PC-3 (cell line): ENCODE results near the gene VPS8. TPM values are rescaled to one million over a fixed set of nuclear protein-coding genes. Genes with fewer than 3 reads are reported as not detected.

Experiments used
- ATAC-seq: fragments of 200-7000 bp; cut with Tn5 transposase; 2 replicates; pipeline ENCODE4 v1.9.1; 2020; ENCODE audit warnings: mild to moderate bottlenecking, moderate library complexity
- BruUV-seq: library from RNA; stranded (reverse); fragments of 400-500 nt; replicated peaks from 2 replicates; lab custom pipeline; 2021; lab: Mats Ljungman, UMichigan
- CTCF ChIA-PET: fragments of 300-600 bp; sonication (Branson Sonifier 250); formaldehyde crosslinking; loops from one replicate; lab custom pipeline; 2022; ENCODE audit warnings: antibody characterized with exemption; lab: Charles Lee
- POLR2A ChIA-PET: fragments of 300-600 bp; sonication (Branson Sonifier 250); formaldehyde crosslinking; loops from one replicate; lab custom pipeline; 2022; ENCODE audit warnings: antibody characterized with exemption; ENCODE audit not compliant: unreplicated experiment; lab: Charles Lee
- DNase-seq: peaks from one replicate; pipeline ENCODE4 v3.0.0-alpha.2; 2015
- H2AFZ ChIP-seq: fragments of 300-600 bp; sonication (generic); 2 replicates; pipeline ENCODE4 v1.6.0; 2016; ENCODE audit warnings: antibody characterized with exemption, low read length
- H3F3A ChIP-seq: fragments of 300-600 bp; sonication (generic); one replicate; pipeline ENCODE4 v1.6.0; 2017; ENCODE audit warnings: antibody characterized with exemption, low read length, control low read depth, mild to moderate bottlenecking; ENCODE audit not compliant: unreplicated experiment
- H3K27ac ChIP-seq: fragments of 300-600 bp; sonication (generic); 2 replicates; pipeline ENCODE4 v1.5.1; 2016; ENCODE audit warnings: mild to moderate bottlenecking, low read length
- H3K27me3 ChIP-seq: fragments of 300-600 bp; sonication (generic); 2 replicates; pipeline ENCODE4 v1.6.1; 2016; ENCODE audit warnings: low read length, mixed read lengths
- H3K36me3 ChIP-seq: fragments of 300-600 bp; sonication (generic); 2 replicates; pipeline ENCODE4 v1.6.1; 2016; ENCODE audit warnings: low read depth, mixed run types, low read length, mixed read lengths
- H3K4me1 ChIP-seq: fragments of 300-600 bp; sonication (generic); 2 replicates; pipeline ENCODE4 v1.5.1; 2016; ENCODE audit warnings: low read length; ENCODE audit not compliant: insufficient read depth
- H3K4me2 ChIP-seq: fragments of 300-600 bp; sonication (generic); 2 replicates; pipeline ENCODE4 v1.6.0; 2016; ENCODE audit warnings: low read length
- H3K4me3 ChIP-seq: fragments of 300-600 bp; sonication (generic); 2 replicates; pipeline ENCODE4 v1.5.1; 2016; ENCODE audit warnings: mild to moderate bottlenecking, low read length, mixed read lengths
- H3K79me2 ChIP-seq: fragments of 300-600 bp; sonication (generic); 2 replicates; pipeline ENCODE4 v1.6.1; 2017; ENCODE audit warnings: low read length, mixed read lengths
- H3K9ac ChIP-seq: fragments of 300-600 bp; sonication (generic); 2 replicates; pipeline ENCODE4 v1.6.0; 2016; ENCODE audit warnings: mild to moderate bottlenecking, low read length
- H3K9me2 ChIP-seq: fragments of 300-600 bp; sonication (generic); replicated peaks from 2 replicates; pipeline ENCODE4 v1.6.1; 2016; ENCODE audit warnings: mixed run types, low read length, mixed read lengths
- H3K9me3 ChIP-seq: fragments of 300-600 bp; sonication (generic); 2 replicates; pipeline ENCODE4 v1.6.1; 2016; ENCODE audit warnings: low read length, mixed read lengths
- H4K20me1 ChIP-seq: fragments of 300-600 bp; sonication (generic); 2 replicates; pipeline ENCODE4 v1.6.1; 2016; ENCODE audit warnings: low read length, mixed read lengths
- EZH2 ChIP-seq: fragments of 300-600 bp; sonication (generic); IDR thresholded peaks from one replicate; pipeline ENCODE4 v1.6.1; 2017; ENCODE audit warnings: antibody characterized with exemption, mild to moderate bottlenecking, low read length; ENCODE audit not compliant: unreplicated experiment
- EZH2phosphoT487 ChIP-seq: fragments of 300-600 bp; sonication (generic); IDR thresholded peaks from 2 replicates; pipeline ENCODE4 v1.6.1; 2018; ENCODE audit warnings: mild to moderate bottlenecking, antibody characterized with exemption, low read length, borderline replicate concordance
- intact Hi-C: fragments of 100-400 bp; cut with micrococcal nuclease; formaldehyde crosslinking; loops from 2 replicates; pipeline ENCODE4 v1.9.0; 2023
- total RNA-seq: library from RNA; depleted of rRNA; stranded (reverse); fragments of >200 nt; gene quantifications from 2 replicates; pipeline ENCODE4 v1.2.3, GENCODE V29; 2014
- TF ChIP-seq, protein P1 (sequence below): fragments of 300-600 bp; sonication (generic); conservative IDR thresholded peaks from 2 replicates; pipeline ENCODE4 v1.5.1; 2017; ENCODE audit warnings: antibody characterized with exemption, low read depth, mild to moderate bottlenecking, low read length

Gene VPS8
- total RNA-seq, 1 experiment from 2014 or later: 38.0 TPM

- ATAC-seq: no peak
- Histone ChIP-seq H3K27me3 (no peaks in the 10 kb centered on the region), H2AFZ (no peak overlapping the region), H4K20me1 (no peaks in the 10 kb centered on the region), H3K9ac (no peak overlapping the region), H3F3A (no peaks in the 10 kb centered on the region), H3K4me3 (no peak overlapping the region), H3K4me2 (no peak overlapping the region), H3K27ac (no peak overlapping the region), H3K9me3 (no peaks in the 10 kb centered on the region), H3K79me2 (no peaks in the 10 kb centered on the region), H3K4me1 (no peaks in the 10 kb centered on the region), H3K9me2 (no peaks in the 10 kb centered on the region), H3K36me3 (peaks cover 6% of the 10 kb centered on the region)
- DNase-seq: no peak
- intact Hi-C loops: no loop called here
- TF ChIP-seq EZH2phosphoT487 (no peak), EZH2 (no peak)
- TF ChIP-seq, protein P1, sequence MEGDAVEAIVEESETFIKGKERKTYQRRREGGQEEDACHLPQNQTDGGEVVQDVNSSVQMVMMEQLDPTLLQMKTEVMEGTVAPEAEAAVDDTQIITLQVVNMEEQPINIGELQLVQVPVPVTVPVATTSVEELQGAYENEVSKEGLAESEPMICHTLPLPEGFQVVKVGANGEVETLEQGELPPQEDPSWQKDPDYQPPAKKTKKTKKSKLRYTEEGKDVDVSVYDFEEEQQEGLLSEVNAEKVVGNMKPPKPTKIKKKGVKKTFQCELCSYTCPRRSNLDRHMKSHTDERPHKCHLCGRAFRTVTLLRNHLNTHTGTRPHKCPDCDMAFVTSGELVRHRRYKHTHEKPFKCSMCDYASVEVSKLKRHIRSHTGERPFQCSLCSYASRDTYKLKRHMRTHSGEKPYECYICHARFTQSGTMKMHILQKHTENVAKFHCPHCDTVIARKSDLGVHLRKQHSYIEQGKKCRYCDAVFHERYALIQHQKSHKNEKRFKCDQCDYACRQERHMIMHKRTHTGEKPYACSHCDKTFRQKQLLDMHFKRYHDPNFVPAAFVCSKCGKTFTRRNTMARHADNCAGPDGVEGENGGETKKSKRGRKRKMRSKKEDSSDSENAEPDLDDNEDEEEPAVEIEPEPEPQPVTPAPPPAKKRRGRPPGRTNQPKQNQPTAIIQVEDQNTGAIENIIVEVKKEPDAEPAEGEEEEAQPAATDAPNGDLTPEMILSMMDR: no peak
- CTCF ChIA-PET: no interaction called here
- BruUV-seq: no TSS peak
- POLR2A ChIA-PET: no interaction called here
These were observed 237.7 kb downstream of the VPS8 start for GRCh38 chr3:185049710-185050109.

- TF ChIP-seq, protein P1: no peak
- no peak for TF ChIP-seq EZH2
- TF ChIP-seq EZH2phosphoT487: no peak
- Histone ChIP-seq H3K4me3 (no peak overlapping the region), H3K4me2 (no peak overlapping the region), H3K36me3 (peaks cover 12% of the 10 kb centered on the region), H3K9me3 (no peaks in the 10 kb centered on the region), H2AFZ (no peak overlapping the region), H3K79me2 (no peaks in the 10 kb centered on the region), H3F3A (no peaks in the 10 kb centered on the region), H3K27me3 (no peaks in the 10 kb centered on the region), H3K27ac (no peak overlapping the region), H3K9me2 (no peaks in the 10 kb centered on the region), H4K20me1 (no peaks in the 10 kb centered on the region), H3K9ac (no peak overlapping the region), H3K4me1 (no peaks in the 10 kb centered on the region)
- ChIA-PET CTCF (no interaction called here), POLR2A (no interaction called here)
- intact Hi-C loops: no loop called here
- no peak for DNase-seq
- no peak for ATAC-seq
- no TSS peak for BruUV-seq
These were observed 239.8 kb downstream of the VPS8 start for GRCh38 chr3:185051801-185052200.

DNA sequence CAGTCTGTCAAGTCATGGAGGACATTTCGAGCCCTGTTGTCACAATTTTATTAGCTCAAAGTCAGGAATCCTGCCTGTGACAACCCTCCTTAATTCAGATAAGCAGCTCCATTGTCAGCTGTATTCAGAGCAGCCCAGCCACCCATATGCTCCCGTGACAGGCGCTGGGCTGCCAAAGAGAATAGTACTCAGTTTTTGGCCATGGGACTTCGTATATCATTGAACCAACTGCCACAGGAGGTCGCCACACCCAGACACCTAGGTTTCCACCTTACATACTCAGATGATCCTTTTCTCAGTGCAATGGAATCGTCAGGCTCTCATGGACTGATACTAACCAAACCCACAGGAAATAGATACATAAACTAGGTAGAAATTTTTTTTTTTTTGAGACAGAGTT lies 240.7 kb downstream of the VPS8 start:
- TF ChIP-seq, protein P1: no peak
- Histone ChIP-seq H3K4me1 (no peaks in the 10 kb centered on the region), H3K4me3 (no peak overlapping the region), H3K4me2 (no peak overlapping the region), H3K27ac (no peak overlapping the region), H3F3A (no peaks in the 10 kb centered on the region), H3K36me3 (peaks cover 12% of the 10 kb centered on the region), H3K9ac (no peak overlapping the region), H4K20me1 (no peaks in the 10 kb centered on the region), H3K9me3 (no peaks in the 10 kb centered on the region), H3K79me2 (no peaks in the 10 kb centered on the region), H2AFZ (no peak overlapping the region), H3K27me3 (no peaks in the 10 kb centered on the region), H3K9me2 (no peaks in the 10 kb centered on the region)
- POLR2A ChIA-PET: no interaction called here
- intact Hi-C loops: no loop called here
- no TSS peak for BruUV-seq
- CTCF ChIA-PET: no interaction called here
- ATAC-seq (no peak), DNase-seq (no peak)
